GM20000 (cell line): ENCODE data around the gene SOD3.

ENCODE experiments used
- DNase-seq: peaks from one replicate; pipeline ENCODE4 v3.0.0; 2012; ENCODE audit warnings: low spot score
- TF ChIP-seq, protein P1 (sequence below): IDR thresholded peaks from 2 replicates; pipeline ENCODE4 v1.5.1; 2012; ENCODE audit warnings: mild to moderate bottlenecking, control low read depth; ENCODE audit errors: extremely low read depth, missing control alignments

SOD3 gene

DNA sequence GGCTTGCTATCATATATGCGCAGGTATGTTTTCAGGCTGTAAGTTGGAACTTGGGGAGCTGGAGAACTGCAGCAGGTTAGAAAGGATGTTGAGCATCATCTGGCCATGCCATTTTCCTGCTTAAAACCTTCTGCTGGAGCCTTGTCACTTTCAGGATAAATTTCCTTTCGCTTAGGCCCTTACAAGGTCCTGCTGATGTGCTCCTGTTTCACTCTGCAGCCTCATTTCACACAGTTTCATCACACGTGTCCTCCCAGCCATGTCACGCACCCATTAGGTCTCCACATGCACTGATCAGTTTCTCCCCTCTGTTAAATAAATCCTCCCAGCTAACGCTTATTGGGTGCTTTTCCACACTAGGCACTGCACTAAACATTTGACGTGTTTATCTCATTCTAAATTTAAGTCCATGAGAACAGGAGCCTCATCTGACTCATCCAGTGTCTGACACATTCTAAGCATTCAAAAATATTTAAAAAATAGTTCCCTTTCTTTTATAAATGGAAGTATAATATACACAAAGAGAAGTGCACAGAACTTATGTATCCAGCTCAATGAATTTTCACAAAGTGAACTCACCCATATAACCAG lies 14.5 kb downstream of the SOD3 start:
- TF ChIP-seq, protein P1, sequence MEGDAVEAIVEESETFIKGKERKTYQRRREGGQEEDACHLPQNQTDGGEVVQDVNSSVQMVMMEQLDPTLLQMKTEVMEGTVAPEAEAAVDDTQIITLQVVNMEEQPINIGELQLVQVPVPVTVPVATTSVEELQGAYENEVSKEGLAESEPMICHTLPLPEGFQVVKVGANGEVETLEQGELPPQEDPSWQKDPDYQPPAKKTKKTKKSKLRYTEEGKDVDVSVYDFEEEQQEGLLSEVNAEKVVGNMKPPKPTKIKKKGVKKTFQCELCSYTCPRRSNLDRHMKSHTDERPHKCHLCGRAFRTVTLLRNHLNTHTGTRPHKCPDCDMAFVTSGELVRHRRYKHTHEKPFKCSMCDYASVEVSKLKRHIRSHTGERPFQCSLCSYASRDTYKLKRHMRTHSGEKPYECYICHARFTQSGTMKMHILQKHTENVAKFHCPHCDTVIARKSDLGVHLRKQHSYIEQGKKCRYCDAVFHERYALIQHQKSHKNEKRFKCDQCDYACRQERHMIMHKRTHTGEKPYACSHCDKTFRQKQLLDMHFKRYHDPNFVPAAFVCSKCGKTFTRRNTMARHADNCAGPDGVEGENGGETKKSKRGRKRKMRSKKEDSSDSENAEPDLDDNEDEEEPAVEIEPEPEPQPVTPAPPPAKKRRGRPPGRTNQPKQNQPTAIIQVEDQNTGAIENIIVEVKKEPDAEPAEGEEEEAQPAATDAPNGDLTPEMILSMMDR, result no peak

DNA sequence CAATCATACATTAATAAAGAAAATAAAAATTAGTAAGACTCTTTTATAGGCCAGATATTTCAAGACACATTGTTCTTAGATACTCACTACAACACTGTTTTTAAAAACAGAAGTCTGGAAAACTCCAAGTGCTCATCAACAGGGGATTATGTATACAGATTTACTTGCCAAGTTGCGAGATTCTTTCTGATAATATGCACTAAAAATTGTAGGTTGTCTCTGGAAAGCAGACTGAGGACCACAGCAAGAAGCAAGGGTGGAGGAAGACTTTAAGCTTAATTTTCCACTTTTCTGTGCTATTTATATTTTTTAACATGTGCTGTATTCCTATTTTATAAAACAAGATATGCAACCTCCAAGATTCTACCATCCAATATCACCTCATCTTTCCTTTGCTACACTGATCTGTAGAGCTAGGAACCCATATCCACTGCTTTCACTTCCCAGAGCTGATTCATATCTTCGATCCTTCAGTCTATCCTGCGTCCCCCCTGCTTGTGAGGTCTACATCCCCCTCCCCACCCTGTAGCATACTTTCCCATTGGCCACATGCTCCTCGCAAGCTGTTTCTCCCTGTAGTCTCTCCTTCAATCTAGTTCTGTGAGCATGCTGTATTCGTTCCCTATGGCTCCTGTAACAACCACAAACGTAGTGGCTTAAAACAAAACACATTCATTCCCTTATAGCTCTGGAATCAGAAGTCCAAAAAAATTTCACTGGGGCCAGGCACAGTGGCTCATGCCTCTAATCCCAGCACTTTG lies 15.7 kb downstream of the SOD3 start:
- DNase-seq, result no peak
- TF ChIP-seq, protein P1, result no peak

More for the DNA sequence above, 14.5 kb downstream of the SOD3 start:
- no peak for DNase-seq

DNA sequence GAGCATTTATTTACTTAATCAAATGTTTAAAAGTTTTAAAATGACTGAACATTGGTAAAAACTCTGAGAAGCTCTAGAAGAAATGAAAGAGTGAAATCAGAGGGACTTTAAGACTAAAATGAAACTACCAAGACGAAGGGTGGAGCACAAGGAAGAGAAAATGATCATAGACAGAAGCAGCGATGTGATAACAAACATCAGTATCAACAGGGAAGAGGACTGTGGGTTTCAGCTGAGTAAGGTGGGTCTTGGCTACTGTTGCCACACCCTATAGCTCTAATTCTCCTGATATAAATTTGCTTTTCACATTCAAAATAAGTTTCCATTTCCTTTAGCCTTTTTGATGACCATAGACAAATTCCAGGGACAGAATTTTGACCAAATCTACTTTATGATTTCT lies 18.4 kb downstream of the SOD3 start:
- TF ChIP-seq, protein P1, result no peak

DNA sequence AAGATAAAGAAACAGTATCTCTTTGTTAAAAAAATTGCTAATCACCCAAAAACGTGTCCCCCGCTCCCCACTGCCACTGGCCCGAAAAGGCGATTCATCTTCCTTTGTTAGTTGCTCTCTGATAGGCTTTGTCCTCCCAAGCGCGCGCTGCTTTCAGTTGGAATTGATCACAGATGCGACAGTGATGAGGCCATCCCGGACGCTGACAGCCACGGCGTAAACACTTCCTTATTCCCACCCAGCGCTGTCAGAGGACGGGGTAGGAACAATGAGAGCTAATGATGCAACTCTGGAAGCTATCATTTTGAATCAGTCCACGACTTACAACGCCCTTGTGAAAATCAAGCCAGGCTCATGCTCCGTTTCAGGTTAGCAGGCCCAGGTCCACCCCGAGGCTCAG lies 21.4 kb downstream of the SOD3 start:
- no peak for DNase-seq
- TF ChIP-seq, protein P1, result no peak

More for the DNA sequence above, 18.4 kb downstream of the SOD3 start:
- no peak for DNase-seq

DNA sequence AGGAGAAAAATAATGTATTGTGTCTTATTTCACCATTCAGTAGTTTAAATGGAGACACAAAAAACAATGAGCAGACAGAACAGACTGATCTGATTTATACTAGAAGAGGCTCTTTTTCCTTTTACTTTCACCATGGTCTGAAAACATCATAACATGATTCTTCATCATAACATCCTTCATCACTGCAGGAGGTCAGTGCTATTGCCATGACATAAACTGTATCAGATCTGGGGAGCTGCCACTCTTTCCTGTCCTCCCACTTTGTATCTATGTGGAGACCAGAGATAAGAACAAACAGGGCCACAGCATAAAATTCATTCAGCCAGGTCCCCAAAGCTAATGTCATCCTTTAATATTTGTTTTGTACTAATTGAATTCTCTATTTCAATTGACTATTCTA lies 25.2 kb downstream of the SOD3 start:
- no peak for DNase-seq
- TF ChIP-seq, protein P1, result no peak

DNA sequence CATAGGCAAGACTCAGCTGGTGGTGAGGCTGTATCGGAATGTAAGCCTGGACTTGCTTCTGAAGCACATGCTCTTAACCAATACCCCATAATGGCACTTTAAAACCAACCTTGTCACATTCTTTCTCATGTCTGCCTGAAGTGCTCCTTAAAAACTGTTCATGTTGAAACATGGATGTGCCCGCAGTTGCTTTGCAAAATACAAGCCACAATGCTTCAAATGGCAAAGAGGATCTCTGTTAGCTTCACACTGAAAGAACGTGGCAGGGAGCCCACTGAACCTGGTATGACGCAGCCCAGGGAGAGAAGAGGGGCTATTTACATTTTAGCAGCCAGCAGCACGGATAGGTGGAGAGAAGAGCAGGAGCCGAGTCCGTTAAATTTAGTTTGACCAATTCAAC lies 29.3 kb downstream of the SOD3 start:
- TF ChIP-seq, protein P1, result no peak

DNA sequence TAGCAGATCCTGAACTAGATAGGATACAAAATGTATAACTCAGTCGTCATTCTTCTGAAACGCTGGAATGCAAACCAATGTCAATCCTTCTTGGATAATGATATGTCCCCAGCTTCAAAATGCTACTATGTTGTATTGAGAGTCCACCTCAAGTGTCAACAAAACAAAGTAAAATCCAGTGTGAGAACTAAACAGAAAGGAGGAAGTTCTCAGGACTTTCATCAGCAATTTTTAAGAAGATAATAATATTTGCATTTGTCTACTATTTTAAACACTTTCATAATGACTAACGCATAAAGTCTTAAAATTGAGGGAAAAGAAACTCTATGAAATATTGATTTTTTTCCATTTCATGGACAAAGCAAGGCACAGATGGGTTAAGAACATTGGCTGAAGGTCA lies 36.3 kb downstream of the SOD3 start:
- DNase-seq, result no peak
- TF ChIP-seq, protein P1, result no peak

More for the DNA sequence above, 29.3 kb downstream of the SOD3 start:
- no peak for DNase-seq
